T-helper 2 cell treated with Interferon-gamma antibody and Interleukin-4, amounts not matched to agents 100 ng/mL and 5 ng/mL, for 36 hours (primary cell): ENCODE data around the gene RGS6. TPM values are rescaled to one million over a fixed set of nuclear protein-coding genes. Genes with fewer than 3 reads are reported as not detected.
"Not testable (repeated sequence)": the region's sequence is repeated elsewhere in the genome, so short reads cannot be mapped to it uniquely, and the experiment has no call there.

ENCODE experiments used
- intact Hi-C: fragments of 100-400 bp; cut with micrococcal nuclease; formaldehyde crosslinking; loops from one replicate; pipeline ENCODE4 v1.15.1; 2023
- total RNA-seq: library from RNA; stranded (reverse); gene quantifications from 2 replicates; pipeline ENCODE4 v1.2.3, GENCODE V29; 2022

The RGS6 gene
- total RNA-seq = 0.18 and 0.39 TPM in 2 replicates

GRCh38 chr14:71932229-71932981 lies at the start of gene RGS6:
Gene RGS6, plus strand, starts transcription at chr14:71932429.
- intact Hi-C loops = no loop called here

GRCh38 chr14:71883094-71883493 lies 49.1 kb upstream of the RGS6 start:
- intact Hi-C loops = no loop called here

- intact Hi-C loops = no loop called here
Measured at GRCh38 chr14:71885301-71885700, 46.9 kb upstream of the RGS6 start.

GRCh38 chr14:71887802-71888201 lies 44.4 kb upstream of the RGS6 start:
- intact Hi-C loops = not testable (repeated sequence)

- intact Hi-C loops = no loop called here
Measured at GRCh38 chr14:71890541-71890940, 41.7 kb upstream of the RGS6 start.

GRCh38 chr14:71891185-71891584 lies 41.0 kb upstream of the RGS6 start:
- intact Hi-C loops = no loop called here

GRCh38 chr14:71891970-71892369 lies 40.3 kb upstream of the RGS6 start:
- intact Hi-C loops = no loop called here

- intact Hi-C loops = no loop called here
Measured at GRCh38 chr14:71905031-71905430, 27.2 kb upstream of the RGS6 start.

GRCh38 chr14:71905860-71906259 lies 26.4 kb upstream of the RGS6 start:
- intact Hi-C loops = no loop called here

GRCh38 chr14:71907793-71908515 lies 24.3 kb upstream of the RGS6 start:
- intact Hi-C loops = no loop called here

- intact Hi-C loops = no loop called here
Measured at GRCh38 chr14:71911669-71912068, 20.6 kb upstream of the RGS6 start.

GRCh38 chr14:71913342-71913741 lies 18.9 kb upstream of the RGS6 start:
- intact Hi-C loops = no loop called here

- intact Hi-C loops = no loop called here
Measured at GRCh38 chr14:71918955-71919354, 13.3 kb upstream of the RGS6 start.

GRCh38 chr14:71923513-71923912 lies 8.7 kb upstream of the RGS6 start:
- intact Hi-C loops = no loop called here

- intact Hi-C loops = no loop called here
Measured at GRCh38 chr14:71931492-71932228, 569 bp upstream of the RGS6 start.

GRCh38 chr14:71933001-71933587 lies 865 bp downstream of the RGS6 start:
- intact Hi-C loops = no loop called here

- intact Hi-C loops = not testable (repeated sequence)
Measured at GRCh38 chr14:71938273-71938672, 6.0 kb downstream of the RGS6 start.

GRCh38 chr14:71939344-71939743 lies 7.1 kb downstream of the RGS6 start:
- intact Hi-C loops = not testable (repeated sequence)

GRCh38 chr14:71940500-71940899 lies 8.3 kb downstream of the RGS6 start:
- intact Hi-C loops = not testable (repeated sequence)

GRCh38 chr14:71941616-71942015 lies 9.4 kb downstream of the RGS6 start:
- intact Hi-C loops = not testable (repeated sequence)

GRCh38 chr14:71942904-71943694 lies 10.9 kb downstream of the RGS6 start:
- intact Hi-C loops = no loop called here
